HEK293T (cell line): ENCODE results near the gene AURKB.

Experiments used
- CTBP1 ChIP-seq: fragments of 450-650 bp; IDR thresholded peaks from 2 replicates; pipeline ENCODE4 v1.6.1; 2016; ENCODE audit warnings: borderline replicate concordance
- ELF4 ChIP-seq: fragments of 450-650 bp; IDR thresholded peaks from 2 replicates; pipeline ENCODE4 v1.6.1; 2017; ENCODE audit warnings: antibody characterized with exemption
- FOXK2 ChIP-seq: fragments of 450-650 bp; IDR thresholded peaks from 2 replicates; pipeline ENCODE4 v1.6.1; 2016; ENCODE audit warnings: mild to moderate bottlenecking
- FOXM1 ChIP-seq: fragments of 450-650 bp; IDR thresholded peaks from 2 replicates; pipeline ENCODE4 v1.6.1; 2017; ENCODE audit warnings: mild to moderate bottlenecking, borderline replicate concordance
- L3MBTL2 ChIP-seq: fragments of 450-650 bp; conservative IDR thresholded peaks from 2 replicates; pipeline ENCODE4 v1.6.1; 2016; ENCODE audit warnings: mild to moderate bottlenecking
- PKNOX1 ChIP-seq: fragments of 450-650 bp; IDR thresholded peaks from 2 replicates; pipeline ENCODE4 v1.6.1; 2016
- SP1 ChIP-seq: fragments of 450-650 bp; IDR thresholded peaks from 2 replicates; pipeline ENCODE4 v1.6.1; 2017
- SUZ12 ChIP-seq: fragments of 450-650 bp; IDR thresholded peaks from 2 replicates; pipeline ENCODE4 v1.6.1; 2016; ENCODE audit warnings: mild to moderate bottlenecking
- ZNF384 ChIP-seq: fragments of 450-650 bp; IDR thresholded peaks from 2 replicates; pipeline ENCODE4 v1.6.1; 2016

DNA sequence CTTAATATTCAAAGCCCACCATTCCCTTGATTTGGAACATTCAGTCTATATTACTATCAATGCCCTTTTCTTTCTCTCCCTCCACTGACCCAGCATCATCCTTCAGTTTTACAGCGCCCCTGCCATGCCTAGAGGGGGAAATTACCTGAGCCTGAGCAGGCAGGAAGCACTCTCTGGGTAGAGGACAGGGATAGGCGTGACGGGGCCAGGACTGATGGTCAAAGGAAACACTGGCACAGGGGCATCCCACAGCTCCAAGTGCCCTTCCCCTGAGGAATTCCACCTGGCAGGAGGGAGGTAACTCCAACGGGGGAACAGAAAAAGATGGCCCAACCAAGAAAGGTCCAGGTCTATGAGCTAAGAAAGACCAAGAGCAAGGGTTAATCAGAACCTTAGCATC, 27.5 kb upstream of the AURKB start:
- TF ChIP-seq L3MBTL2 (no peak), ZNF384 (no peak), SP1 (no peak), PKNOX1 (no peak), ELF4 (no peak), SUZ12 (no peak), FOXK2 (no peak), CTBP1 (no peak), FOXM1 (no peak)
